ENCODE measurements around the gene CCDC6.

DNA sequence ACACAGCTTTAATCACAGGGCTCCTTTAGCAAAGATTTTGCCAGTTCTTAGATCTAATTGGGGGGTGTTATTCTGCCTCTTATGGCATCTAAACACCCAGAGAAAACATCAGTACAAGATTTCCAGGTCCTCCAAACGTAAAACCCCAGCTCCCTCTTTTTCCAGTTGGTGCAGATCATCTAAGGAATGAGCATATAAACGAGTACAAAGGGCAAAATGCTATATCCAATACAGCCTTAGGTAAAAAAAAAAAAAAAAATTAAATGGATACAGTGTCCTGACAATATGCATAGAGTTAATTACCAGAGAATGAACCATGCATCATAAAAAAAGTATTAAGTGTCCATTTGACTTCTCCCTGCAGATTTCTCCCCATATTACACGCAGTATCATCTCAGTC lies 50.3 kb downstream of the CCDC6 start:
- TF ChIP-seq POLR2A (IDR thresholded peaks at IDR 0.05; ENCODE audit: low read length) (no peak), CTCF (IDR thresholded peaks at IDR 0.05) (no peak), MAFK (IDR thresholded peaks at IDR 0.05; ENCODE audit: partially characterized antibody) (no peak), RAD21 (conservative IDR thresholded peaks at IDR 0.05 in 1 of 2, IDR thresholded peaks at IDR 0.05 in 1 of 2) (no peak), KDM1A (IDR thresholded peaks at IDR 0.05; ENCODE audit: low read depth) (no peak), MAX (IDR thresholded peaks at IDR 0.05) (no peak), BHLHE40 (IDR thresholded peaks at IDR 0.05; ENCODE audit: low read depth, low read length) (no peak), RFX5 (IDR thresholded peaks at IDR 0.05) (no peak), SMC3 (IDR thresholded peaks at IDR 0.05) (no peak), NR3C1 (IDR thresholded peaks at IDR 0.05) (no peak), CHD4 (IDR thresholded peaks at IDR 0.05; ENCODE audit: borderline replicate concordance) (no peak), RCOR1 (IDR thresholded peaks at IDR 0.05; ENCODE audit: low read depth, low read length) (no peak), HDAC2 (IDR thresholded peaks at IDR 0.05) (no peak)
- TF ChIP-seq, protein P1, sequence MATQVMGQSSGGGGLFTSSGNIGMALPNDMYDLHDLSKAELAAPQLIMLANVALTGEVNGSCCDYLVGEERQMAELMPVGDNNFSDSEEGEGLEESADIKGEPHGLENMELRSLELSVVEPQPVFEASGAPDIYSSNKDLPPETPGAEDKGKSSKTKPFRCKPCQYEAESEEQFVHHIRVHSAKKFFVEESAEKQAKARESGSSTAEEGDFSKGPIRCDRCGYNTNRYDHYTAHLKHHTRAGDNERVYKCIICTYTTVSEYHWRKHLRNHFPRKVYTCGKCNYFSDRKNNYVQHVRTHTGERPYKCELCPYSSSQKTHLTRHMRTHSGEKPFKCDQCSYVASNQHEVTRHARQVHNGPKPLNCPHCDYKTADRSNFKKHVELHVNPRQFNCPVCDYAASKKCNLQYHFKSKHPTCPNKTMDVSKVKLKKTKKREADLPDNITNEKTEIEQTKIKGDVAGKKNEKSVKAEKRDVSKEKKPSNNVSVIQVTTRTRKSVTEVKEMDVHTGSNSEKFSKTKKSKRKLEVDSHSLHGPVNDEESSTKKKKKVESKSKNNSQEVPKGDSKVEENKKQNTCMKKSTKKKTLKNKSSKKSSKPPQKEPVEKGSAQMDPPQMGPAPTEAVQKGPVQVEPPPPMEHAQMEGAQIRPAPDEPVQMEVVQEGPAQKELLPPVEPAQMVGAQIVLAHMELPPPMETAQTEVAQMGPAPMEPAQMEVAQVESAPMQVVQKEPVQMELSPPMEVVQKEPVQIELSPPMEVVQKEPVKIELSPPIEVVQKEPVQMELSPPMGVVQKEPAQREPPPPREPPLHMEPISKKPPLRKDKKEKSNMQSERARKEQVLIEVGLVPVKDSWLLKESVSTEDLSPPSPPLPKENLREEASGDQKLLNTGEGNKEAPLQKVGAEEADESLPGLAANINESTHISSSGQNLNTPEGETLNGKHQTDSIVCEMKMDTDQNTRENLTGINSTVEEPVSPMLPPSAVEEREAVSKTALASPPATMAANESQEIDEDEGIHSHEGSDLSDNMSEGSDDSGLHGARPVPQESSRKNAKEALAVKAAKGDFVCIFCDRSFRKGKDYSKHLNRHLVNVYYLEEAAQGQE (IDR thresholded peaks at IDR 0.05), result no peak

All from A549 (cell line).